ENCODE data around the gene RGS17.
"Not testable (repeated sequence)": the region's sequence is repeated elsewhere in the genome, so short reads cannot be mapped to it uniquely, and the experiment has no call there.

Gene RGS17

DNA sequence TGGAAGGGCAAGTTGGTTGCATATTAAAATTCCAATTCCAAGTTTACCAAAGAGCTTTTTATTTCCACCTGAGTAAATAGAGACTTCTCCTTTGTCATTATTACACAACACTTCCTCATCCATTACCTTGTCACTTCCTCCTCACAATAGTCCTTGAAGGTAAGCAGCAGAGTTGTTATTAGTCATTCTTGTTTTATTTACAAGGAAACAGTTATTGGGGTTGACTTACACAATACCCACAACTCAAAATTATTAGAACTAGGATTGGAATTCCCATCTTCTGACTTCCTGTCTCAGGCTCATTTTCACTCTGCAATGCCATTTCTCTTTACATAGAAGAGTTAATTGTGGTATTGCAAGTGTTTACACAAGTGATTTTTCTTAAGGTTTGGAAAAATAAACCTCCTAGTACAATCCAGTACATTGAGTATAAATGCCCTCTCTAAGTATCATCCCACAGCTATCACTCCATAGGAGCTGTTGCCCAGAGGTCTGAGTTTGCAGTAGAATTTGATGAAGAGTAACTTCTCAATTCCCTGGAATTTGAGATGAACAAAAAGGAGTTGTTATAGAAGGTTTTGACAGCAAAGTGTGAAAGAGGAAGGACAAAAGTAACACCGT, 99.6 kb downstream of the RGS17 start:
- DNase-seq (ENCODE audit: low spot score): no peak

- no peak for DNase-seq (ENCODE audit: low spot score)
These were observed 102.1 kb downstream of the RGS17 start for GRCh38 chr6:153028963-153029362.

DNA sequence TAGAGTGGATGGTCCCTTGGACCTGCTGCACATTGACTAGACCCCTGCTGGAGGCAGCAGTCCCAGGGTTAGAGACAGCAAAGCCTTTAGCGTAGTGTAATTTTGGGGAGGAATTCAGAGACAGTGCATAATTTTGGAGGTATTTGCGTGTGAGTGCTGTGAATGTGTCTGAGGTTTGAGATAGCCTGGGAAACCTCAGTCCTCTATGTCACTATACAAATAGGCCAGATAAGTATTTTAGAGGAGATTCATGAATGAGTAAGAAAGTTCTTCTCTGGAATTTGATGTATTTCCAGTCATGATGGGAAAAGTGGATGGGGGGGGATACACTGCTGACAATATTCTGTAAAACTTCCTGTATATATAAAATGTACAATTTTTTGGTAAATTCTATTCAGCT, 102.8 kb downstream of the RGS17 start:
- no peak for DNase-seq (ENCODE audit: low spot score)

GRCh38 chr6:153027480-153027879, 103.6 kb downstream of the RGS17 start:
- no peak for DNase-seq (ENCODE audit: low spot score)

- no peak for DNase-seq (ENCODE audit: low spot score)
These were observed 106.4 kb downstream of the RGS17 start for GRCh38 chr6:153024709-153025017.

- peak; percentile 78 for DNase-seq (ENCODE audit: low spot score)
These were observed 106.9 kb downstream of the RGS17 start for GRCh38 chr6:153023977-153024708.

- no peak for DNase-seq (ENCODE audit: low spot score)
These were observed 112.7 kb downstream of the RGS17 start for GRCh38 chr6:153018355-153018754.

DNA sequence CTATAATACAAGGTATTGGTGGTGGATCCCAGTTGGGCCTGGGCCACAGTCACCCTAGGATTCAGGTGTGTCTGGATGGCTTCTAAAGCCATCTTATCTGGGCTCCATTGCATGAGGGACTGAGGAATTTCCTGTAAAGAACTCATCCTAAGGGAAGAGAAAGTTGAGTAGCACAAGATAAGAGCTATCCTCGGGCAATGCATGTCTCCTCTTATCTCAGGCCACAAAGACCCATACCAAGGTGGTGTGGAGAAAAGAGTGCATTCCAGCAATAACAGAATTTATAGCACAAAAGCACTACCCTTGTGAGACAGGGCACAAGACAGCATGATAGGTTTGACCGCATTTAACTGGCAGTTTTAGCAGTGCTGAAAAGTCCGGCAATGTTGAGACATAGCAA, 114.2 kb downstream of the RGS17 start:
- DNase-seq (ENCODE audit: low spot score): no peak

- no peak for DNase-seq (ENCODE audit: low spot score)
These were observed 115.9 kb downstream of the RGS17 start for GRCh38 chr6:153015094-153015640.

DNA sequence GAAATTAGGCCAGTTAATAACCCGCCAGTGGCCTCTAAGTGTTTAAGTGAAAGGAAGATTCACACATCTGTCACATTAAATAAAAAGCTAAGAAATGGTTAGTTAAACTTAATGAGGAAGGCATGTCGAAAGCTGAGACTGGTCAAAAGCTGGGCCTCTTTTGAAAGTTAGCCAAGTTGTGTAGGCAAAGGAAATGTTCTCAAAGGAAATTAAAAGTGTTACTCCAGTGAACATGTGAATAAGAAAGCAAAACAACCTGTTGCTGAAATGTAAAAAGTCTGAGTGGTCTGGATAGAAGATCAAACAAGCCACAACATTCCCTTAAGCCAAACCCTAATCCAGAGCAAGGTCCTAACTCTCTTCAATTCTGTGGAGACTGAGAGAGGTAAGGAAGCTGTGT, 117.6 kb downstream of the RGS17 start:
- no peak for DNase-seq (ENCODE audit: low spot score)

- no peak for DNase-seq (ENCODE audit: low spot score)
These were observed 118.2 kb downstream of the RGS17 start for GRCh38 chr6:153012856-153013255.

- no peak for DNase-seq (ENCODE audit: low spot score)
These were observed 127.8 kb downstream of the RGS17 start for GRCh38 chr6:153003366-153003690.

- peak; percentile 97 for DNase-seq (ENCODE audit: low spot score)
These were observed 128.3 kb downstream of the RGS17 start, which contains the start of gene MTRF1L for GRCh38 chr6:153002613-153003365. MTRF1L (minus strand) TSS chr6:153002709; CDS start chr6:153002685, 24 bp downstream.

GRCh38 chr6:153001767-153002612, 129.1 kb downstream of the RGS17 start:
- peak; percentile 37 for DNase-seq (ENCODE audit: low spot score)

GRCh38 chr6:153000790-153001189, 130.3 kb downstream of the RGS17 start:
- DNase-seq (ENCODE audit: low spot score): not testable (repeated sequence)

DNA sequence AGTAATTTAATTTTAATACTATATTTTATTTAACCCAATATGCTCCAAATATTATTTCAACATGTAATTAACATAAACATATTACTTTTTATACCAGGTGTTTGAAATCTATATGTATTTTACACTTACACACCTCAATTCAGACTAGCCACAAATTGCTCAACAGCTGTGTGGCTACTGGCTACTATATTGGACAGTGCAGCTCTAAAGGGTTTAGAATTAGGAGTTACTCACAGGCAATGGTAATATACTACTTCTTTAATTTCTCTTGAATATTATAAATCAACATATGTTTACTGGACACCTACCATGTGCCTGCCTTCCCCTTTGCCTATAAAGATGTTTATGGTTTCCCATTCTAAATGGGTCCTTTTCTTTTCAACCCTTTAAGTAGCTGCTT, 130.8 kb downstream of the RGS17 start:
- no peak for DNase-seq (ENCODE audit: low spot score)

- not testable (repeated sequence) for DNase-seq (ENCODE audit: low spot score)
These were observed 131.5 kb downstream of the RGS17 start for GRCh38 chr6:152999538-152999937.

- no peak for DNase-seq (ENCODE audit: low spot score)
These were observed 137.2 kb downstream of the RGS17 start for GRCh38 chr6:152993847-152994246.

GRCh38 chr6:152993431-152993830, 137.7 kb downstream of the RGS17 start:
- peak; percentile 19 for DNase-seq (ENCODE audit: low spot score)

GRCh38 chr6:152986978-152987377, 144.1 kb downstream of the RGS17 start:
- no peak for DNase-seq (ENCODE audit: low spot score)

- not testable (repeated sequence) for DNase-seq (ENCODE audit: low spot score)
These were observed 145.8 kb downstream of the RGS17 start for GRCh38 chr6:152985300-152985699.

DNA sequence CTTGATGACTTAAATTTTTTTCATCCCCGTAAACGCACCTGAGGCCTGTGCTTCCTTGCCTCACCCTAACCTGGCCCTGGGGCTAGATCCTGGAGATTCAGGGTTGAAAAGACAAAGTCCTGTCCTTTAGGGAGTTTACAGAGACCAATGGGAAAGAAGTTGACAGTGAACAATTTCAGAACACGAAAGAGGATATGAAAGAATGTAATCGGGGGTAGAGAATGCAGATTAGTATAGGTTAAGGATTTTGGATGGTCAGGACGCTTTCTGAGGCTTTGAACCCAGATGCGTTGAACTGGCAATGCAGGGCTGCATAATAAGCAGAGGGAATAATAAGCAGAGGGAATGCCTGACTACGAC, 146.6 kb downstream of the RGS17 start:
- DNase-seq (ENCODE audit: low spot score): peak; percentile 18
